IPS DF 19.7 (cell line): ENCODE measurements around the gene CEP164.

ENCODE experiments used
- DNase-seq: peaks from one replicate; pipeline ENCODE4 v3.0.0-alpha.2; 2013; ENCODE audit warnings: low read depth, low spot score

Gene CEP164

DNA sequence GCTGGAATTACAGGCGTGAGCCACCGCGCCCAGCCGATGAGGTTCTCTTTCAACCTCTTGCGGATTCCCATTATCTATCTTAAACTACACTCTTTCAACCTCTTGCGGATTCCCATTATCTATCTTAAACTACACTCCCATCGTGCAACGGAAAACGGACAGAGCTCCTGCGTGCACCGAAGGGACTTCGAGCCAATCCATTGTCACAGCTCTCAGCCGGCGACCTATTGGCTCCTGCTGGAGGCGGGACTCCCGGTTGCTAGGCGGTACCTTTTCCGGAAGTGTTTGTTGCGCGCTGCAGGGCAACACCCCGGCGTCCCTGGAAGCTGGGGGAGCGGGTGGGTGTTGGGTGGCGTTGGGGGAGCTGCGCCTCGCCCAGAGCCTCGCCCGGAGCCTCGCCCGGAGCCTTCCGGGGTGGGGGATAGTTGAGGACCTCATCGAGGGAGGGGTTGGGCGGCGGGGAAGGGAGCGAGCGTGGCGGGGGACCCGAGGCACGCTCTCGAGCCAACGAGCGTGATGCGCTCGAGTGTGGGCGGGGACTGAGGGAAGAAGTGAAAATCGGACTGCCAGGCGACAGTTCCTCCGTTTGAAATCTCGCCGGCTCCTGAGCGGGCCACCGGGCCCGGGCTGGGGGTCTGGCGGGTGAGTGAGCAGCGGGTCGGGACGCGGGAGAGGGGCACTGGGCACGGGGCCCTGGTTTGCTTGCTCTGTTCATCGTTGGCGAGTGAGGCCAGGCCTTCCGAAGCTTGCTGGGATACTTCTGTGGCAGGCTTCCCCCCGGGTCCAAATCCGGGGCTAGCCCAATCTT, at the start of gene CEP164:
TSS of gene CEP164 (plus strand) at position 288 of the 808 bp plus-strand sequence. CDS start 10,733 bp downstream, outside the sequence.
- DNase-seq = peak; percentile 94

DNA sequence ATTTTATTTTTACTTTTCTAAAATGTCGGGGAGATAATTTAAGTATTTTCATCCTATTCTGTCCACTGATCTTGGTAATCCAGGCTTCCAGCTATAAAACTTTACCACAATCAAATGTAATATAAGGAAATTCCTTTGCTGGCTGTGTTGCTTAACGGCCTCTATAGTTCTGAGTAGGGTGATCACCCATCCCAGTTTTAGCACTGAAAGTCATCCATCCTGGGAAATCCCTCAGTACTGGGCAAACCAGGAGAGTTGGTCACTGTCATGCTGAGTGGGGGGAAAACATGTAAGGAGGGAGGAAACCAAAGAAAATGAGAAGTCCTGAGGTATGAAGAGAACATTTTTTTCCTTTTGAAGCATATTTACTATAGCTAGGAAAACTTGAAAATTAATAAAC, 49.3 kb upstream of the CEP164 start:
- DNase-seq = no peak

DNA sequence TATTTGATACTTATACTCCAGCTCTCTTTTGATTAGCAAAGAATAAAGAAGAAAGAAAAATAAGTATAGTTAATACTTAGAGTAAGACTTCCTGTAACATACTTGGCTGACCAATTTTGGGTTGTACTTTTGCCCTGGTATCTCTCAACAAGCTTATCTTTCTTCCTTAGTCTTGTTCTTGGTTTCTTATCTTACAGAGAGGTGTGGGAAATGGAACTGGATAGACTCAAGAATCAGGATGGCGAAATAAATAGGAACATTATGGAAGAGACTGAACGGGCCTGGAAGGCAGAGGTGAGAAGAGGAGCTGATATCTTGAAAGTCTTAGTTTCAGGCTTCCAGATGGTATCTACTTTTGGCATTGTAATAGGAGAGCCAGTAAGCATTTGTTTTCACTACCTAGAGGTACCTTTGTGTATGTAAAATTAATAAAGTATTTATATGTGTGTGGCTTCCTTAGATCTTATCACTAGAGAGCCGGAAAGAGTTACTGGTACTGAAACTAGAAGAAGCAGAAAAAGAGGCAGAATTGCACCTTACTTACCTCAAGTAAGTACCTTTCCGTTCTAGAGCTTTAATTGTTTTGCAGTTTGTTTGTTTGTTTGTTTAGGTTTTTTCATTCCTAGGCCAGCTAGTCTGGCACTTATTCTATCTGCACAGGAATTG, 47.8 kb upstream of the CEP164 start:
- DNase-seq = no peak

- DNase-seq = no peak
These were observed 46.5 kb upstream of the CEP164 start for GRCh38 chr11:117281159-117281558.

- DNase-seq = no peak
These were observed 45.8 kb upstream of the CEP164 start for GRCh38 chr11:117281869-117282268.

GRCh38 chr11:117282956-117283355, 44.7 kb upstream of the CEP164 start:
- DNase-seq = no peak

DNA sequence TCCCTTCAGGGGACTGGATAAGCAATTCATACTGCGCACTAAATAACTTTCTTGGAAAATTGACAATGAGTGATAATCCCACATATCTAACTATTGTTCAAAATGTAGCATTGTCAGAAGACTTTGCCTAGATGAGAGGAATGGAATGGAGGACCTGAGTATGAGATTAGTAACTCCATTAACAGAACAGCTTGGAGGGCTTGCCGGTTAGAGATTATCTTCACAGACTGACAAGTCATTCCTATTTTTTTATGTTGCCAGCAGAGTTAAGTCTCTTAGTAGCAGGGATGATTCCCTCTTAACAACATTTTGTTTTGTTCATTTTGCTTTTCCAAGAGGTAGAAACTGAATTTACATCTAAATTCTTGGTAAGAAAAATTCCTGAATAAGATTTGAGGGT, 43.6 kb upstream of the CEP164 start:
- DNase-seq = no peak

DNA sequence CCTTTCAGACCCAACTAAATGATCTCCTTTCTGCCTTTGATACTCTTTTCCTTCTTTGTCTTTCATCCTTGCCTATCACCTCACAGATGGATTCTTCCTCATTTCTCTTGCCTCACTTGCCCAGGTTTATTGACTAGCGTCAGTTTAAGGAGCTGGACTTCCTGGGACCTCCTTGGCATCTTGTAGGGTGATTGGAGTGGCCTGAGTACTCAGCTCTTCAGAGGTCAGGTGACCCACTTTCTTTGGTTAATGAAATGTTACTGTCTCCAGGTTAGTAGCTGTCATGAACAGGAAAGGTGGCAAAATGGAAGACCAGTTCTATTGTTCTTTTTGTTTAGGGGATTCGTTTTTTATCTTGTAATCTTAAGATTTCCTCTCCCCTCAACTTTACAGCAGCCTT, 41.1 kb upstream of the CEP164 start:
- no peak for DNase-seq

GRCh38 chr11:117287668-117288067, 40.0 kb upstream of the CEP164 start:
- DNase-seq = no peak

DNA sequence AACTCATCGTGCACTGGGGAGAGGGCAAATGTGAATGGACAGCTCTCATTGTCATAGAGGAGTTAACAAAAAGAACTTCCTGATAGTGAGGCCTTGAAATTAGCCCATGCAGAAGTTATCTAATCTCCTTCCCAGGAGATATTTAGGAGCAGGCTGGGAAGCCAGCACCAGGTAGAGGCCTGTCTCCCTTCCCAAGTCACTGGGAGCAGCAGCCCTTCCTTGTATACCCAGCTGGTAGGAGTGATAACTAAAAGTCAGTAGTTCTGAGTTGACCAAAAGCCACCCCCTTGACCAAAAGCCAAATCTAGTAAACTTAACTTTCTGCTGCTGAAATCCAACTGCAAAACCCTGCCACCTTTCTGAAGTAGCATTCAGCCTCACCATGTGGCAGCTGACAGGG, 37.9 kb upstream of the CEP164 start:
- no peak for DNase-seq

DNA sequence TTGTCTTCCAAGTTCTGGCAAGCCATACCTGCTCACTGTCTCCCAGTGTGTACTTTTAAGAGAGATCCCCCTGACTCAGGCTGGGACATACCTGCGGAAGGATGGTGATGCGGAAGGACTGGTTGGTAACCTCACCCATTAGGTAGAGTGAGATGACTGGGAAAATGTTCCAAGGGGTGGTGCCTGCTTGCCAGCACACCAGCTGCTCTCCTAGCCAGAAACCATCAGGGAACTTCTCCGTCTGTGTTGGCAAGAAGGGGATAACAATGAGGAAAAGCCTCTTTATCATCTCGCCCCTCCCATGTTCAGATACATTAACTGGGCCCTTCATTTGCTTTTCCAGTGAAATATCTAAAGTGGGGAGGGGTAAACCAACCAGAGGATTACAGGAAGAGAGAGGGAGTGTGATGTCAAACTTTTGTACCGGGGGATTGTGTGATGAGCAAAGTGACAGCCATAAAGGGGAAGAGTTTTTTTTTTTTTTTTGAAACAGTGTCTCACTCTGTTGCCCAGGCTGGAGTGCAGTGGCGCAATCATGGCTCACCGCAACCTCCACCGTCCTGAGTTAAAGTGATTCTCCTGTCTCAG, 36.8 kb upstream of the CEP164 start, which contains the start of gene BACE1-AS:
TSS of gene BACE1-AS (plus strand) at position 538 of the 588 bp plus-strand sequence.
- DNase-seq = no peak

GRCh38 chr11:117292616-117293015, 35.0 kb upstream of the CEP164 start:
- no peak for DNase-seq

DNA sequence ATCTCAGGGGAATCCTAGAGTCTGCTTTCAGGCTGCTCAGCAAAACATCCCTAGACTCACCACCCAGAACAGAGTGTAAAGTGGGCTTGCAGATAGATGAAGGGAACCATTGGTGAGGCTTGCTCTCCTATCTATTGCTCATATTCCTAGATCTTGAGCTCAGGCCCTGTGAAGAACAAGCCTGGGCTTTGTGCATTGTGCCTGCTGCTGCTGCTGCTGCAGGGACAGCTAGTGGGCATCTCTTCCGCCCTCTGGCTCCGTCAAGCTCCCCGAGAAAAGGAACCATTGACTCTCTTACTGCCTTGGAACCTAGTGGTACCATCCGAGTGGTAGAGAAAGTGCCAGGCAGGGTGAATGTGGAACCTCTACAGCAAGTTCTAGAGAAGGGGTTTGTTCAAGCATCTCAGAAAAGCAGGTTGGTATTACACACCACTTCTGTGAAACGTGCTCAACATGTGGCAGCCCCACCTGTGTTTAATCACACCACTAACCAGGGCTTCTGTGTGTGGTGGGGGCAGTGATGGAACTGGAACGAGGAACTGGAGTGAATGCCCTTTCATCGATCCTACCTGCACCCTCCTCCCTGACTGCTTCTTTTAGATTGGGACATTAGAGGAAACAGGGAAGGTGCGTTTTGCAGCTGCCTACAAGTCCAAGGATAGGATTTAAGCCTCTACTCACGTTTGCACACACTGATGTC, 32.1 kb upstream of the CEP164 start:
- DNase-seq = no peak

- no peak for DNase-seq
These were observed 30.8 kb upstream of the CEP164 start for GRCh38 chr11:117296881-117297280.

GRCh38 chr11:117298195-117298594, 29.5 kb upstream of the CEP164 start:
- DNase-seq = no peak

DNA sequence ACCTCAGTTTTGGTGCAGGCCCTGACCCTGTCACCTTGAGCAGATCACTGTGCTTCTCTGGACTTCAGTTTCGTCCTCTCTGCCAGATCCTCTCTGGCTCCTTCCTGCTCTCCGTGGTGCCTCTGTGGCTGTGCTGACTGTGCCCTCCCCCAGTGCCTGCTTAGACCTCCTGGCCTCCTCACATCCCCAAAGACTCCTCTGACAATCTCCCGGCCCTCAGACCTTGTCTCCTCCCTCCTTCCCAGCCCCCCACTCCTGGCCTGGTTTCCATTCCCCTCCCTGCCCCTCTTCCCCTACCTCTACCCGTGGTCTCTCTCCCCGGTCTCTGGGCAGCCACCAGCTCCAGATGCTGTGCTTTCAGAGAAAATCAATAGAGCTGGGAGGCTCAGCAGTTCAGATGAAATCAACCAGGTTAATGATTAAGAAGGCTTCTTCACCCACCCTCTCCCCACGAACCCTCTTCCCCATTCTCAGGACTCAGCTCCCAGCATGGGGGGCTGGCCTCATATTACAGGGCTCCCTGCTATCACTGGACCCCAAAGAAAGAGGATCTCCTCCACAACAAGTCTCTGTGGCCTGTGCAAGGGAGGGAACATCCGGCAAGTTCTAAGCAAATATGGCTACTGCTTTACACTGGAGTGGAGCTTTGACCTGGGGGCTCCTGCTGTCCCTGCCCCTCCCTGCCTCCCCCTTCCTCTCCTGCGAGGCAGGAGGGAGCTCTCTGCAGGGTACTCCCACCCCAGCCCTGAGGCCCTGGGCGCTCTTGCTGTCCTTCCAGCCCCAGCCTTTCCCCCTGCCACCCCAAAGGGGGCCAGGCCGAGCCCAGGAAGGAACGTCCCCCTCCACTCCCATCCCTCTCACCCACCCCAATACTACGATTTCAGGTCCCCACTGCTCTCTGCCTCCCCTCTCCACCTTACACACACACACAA, 28.0 kb upstream of the CEP164 start:
- DNase-seq = no peak

DNA sequence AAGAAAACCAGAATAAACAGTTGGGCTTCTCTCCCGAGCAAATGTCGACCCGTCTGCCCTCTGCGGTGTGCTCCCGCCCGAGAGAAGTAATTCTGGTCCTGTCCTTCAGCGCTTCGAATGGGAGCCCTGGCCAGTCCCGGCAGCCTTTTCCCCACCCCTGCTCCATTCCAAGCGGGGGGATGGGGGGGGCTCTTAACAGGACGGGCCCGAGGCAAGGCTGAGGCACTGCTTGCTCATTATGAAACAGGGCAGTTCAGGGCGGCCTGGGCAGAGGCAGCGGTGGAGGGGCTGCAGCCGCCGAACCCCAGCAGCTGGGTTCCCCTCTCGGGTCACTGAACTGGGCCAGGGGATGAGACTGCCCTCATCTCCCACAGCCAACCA, 27.4 kb upstream of the CEP164 start:
- no peak for DNase-seq

GRCh38 chr11:117300773-117301172, 26.9 kb upstream of the CEP164 start:
- no peak for DNase-seq

GRCh38 chr11:117302228-117302627, 25.4 kb upstream of the CEP164 start:
- DNase-seq = no peak

DNA sequence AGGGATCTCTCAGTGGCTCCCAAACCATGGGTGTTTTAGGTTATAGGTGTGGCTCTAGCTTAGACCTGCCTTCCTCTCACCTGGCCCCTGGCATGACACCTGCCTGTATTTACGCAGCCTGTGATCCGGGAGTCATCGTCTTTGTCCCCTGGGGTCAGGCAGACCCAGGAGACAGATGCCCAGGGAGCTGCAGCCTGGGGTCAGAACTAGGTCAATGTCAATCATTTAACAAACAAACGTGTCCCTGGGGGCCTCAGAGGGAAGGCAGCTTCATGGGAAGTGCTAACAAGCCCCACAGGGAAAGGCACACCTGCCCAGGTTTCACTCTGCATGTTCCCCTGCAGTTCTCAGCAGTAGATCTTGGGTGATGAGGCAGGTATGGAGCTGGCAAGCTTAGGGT, 24.6 kb upstream of the CEP164 start:
- no peak for DNase-seq
